PC-9 (cell line): ENCODE data around the gene BACH1. TPM values are rescaled to one million over a fixed set of nuclear protein-coding genes. Genes with fewer than 3 reads are reported as not detected.

Experiments
- BruUV-seq: library from RNA; stranded (reverse); fragments of 400-500 nt; replicated peaks from 2 replicates; lab custom pipeline; 2021; lab: Mats Ljungman, UMichigan
- CTCF ChIA-PET: fragments of 300-600 bp; sonication (Branson Sonifier 250); formaldehyde crosslinking; loops from one replicate; lab custom pipeline; 2022; ENCODE audit warnings: antibody characterized with exemption; lab: Charles Lee
- POLR2A ChIA-PET: fragments of 300-600 bp; sonication (Branson Sonifier 250); formaldehyde crosslinking; loops from one replicate; lab custom pipeline; 2022; ENCODE audit warnings: antibody characterized with exemption; ENCODE audit not compliant: unreplicated experiment; lab: Charles Lee
- DNase-seq, 2 experiments: peaks; one replicate each; pipeline versions ENCODE4 v3.0.0 to v3.0.0-alpha.2; 2015 to 2022; ENCODE audit warnings: mixed read lengths in 1 of 2
- H2AFZ ChIP-seq: fragments of 200-600 bp; sonication (generic); 2 replicates; pipeline ENCODE4 v1.8.1; 2017; ENCODE audit warnings: antibody characterized with exemption
- H3F3A ChIP-seq: fragments of 200-600 bp; sonication (generic); 2 replicates; pipeline ENCODE4 v1.8.1; 2017; ENCODE audit warnings: antibody characterized with exemption, mild to moderate bottlenecking, low read depth; ENCODE audit not compliant: insufficient read depth
- H3K27ac ChIP-seq: fragments of 200-600 bp; sonication (generic); 2 replicates; pipeline ENCODE4 v1.6.1; 2016; ENCODE audit warnings: mixed run types
- H3K27me3 ChIP-seq: fragments of 200-600 bp; sonication (generic); 2 replicates; pipeline ENCODE4 v1.6.1; 2016; ENCODE audit warnings: low read depth, mixed run types; ENCODE audit not compliant: insufficient read depth
- H3K36me3 ChIP-seq: fragments of 200-600 bp; sonication (generic); 2 replicates; pipeline ENCODE4 v1.6.1; 2016; ENCODE audit warnings: low read depth, mixed run types
- H3K4me1 ChIP-seq: fragments of 200-600 bp; sonication (generic); replicated peaks from 2 replicates; pipeline ENCODE4 v1.6.1; 2016; ENCODE audit warnings: mixed run types; ENCODE audit not compliant: insufficient read depth
- H3K4me2 ChIP-seq: fragments of 200-600 bp; sonication (generic); 2 replicates; pipeline ENCODE4 v1.6.1; 2017; ENCODE audit warnings: mixed run types
- H3K4me3 ChIP-seq: fragments of 200-600 bp; sonication (generic); 2 replicates; pipeline ENCODE4 v1.6.1; 2016; ENCODE audit warnings: mixed run types
- H3K79me2 ChIP-seq: fragments of 200-600 bp; sonication (generic); 2 replicates; pipeline ENCODE4 v1.6.1; 2017; ENCODE audit warnings: low read depth, mixed run types
- H3K9me2 ChIP-seq: fragments of 200-600 bp; sonication (generic); 2 replicates; pipeline ENCODE4 v1.8.1; 2017; ENCODE audit warnings: mild to moderate bottlenecking; ENCODE audit not compliant: insufficient read depth
- H3K9me3 ChIP-seq: fragments of 200-600 bp; sonication (generic); 2 replicates; pipeline ENCODE4 v1.8.1; 2016; ENCODE audit warnings: low read depth; ENCODE audit not compliant: insufficient read depth
- H4K20me1 ChIP-seq: fragments of 200-600 bp; sonication (generic); 2 replicates; pipeline ENCODE4 v1.8.1; 2017; ENCODE audit not compliant: insufficient read depth
- CTCF ChIP-seq: fragments of 200-600 bp; sonication (generic); conservative IDR thresholded peaks from 2 replicates; pipeline ENCODE4 v1.6.1; 2017; ENCODE audit warnings: mixed run types, antibody characterized with exemption, mild to moderate bottlenecking, moderate library complexity
- EZH2 ChIP-seq: fragments of 200-600 bp; sonication (generic); IDR thresholded peaks from 2 replicates; pipeline ENCODE4 v1.8.0; 2017; ENCODE audit warnings: antibody characterized with exemption, low read depth
- intact Hi-C: fragments of 100-400 bp; cut with micrococcal nuclease; formaldehyde crosslinking; loops from one replicate; pipeline ENCODE4 v1.10.0; 2022; ENCODE audit not compliant: unreplicated experiment
- total RNA-seq: library from RNA; stranded (reverse); gene quantifications from 2 replicates; pipeline ENCODE4 v1.2.3, GENCODE V29; 2021

The BACH1 gene
- total RNA-seq, 1 experiment from 2014 or later, result 39.9 TPM

GRCh38 chr21:29315131-29315749 is 16.5 kb downstream of the BACH1 start:
- no peak overlapping the region for H2AFZ ChIP-seq
- 0 out of 2 replicates have a peak, but pooled peaks cover 7% of the 10 kb centered on the region for H3K4me1 ChIP-seq
- no peak for DNase-seq
- no peak overlapping the region for H3K4me2 ChIP-seq
- peaks cover 59% of the 10 kb centered on the region for H4K20me1 ChIP-seq
- no peaks in the 10 kb centered on the region; the same call in 1 of the 2 replicates for H3F3A ChIP-seq
- no peak overlapping the region for H3K4me3 ChIP-seq
- BruUV-seq, result no TSS peak
- H3K27me3 ChIP-seq, result no peaks in the 10 kb centered on the region
- CTCF ChIA-PET, result no interaction called here
- peaks cover 100% of the 10 kb centered on the region for H3K79me2 ChIP-seq
- H3K9me2 ChIP-seq, result no peaks in the 10 kb centered on the region
- POLR2A ChIA-PET, result no interaction called here
- peak overlapping the region; percentile 12; the same call in 1 of the 2 replicates for H3K27ac ChIP-seq
- H3K36me3 ChIP-seq, result peaks cover 15% of the 10 kb centered on the region; the same call in 1 of the 2 replicates
- H3K9me3 ChIP-seq, result no peaks in the 10 kb centered on the region
- TF ChIP-seq CTCF (no peak), EZH2 (no peak)
- intact Hi-C loops, result no loop called here

GRCh38 chr21:29316029-29316742 is 17.5 kb downstream of the BACH1 start:
- ChIA-PET CTCF (no interaction called here), POLR2A (no interaction called here)
- Histone ChIP-seq H3K27me3 (no peaks in the 10 kb centered on the region), H3K4me2 (no peak overlapping the region), H3K9me3 (no peaks in the 10 kb centered on the region), H3K36me3 (peaks cover 20% of the 10 kb centered on the region), H2AFZ (no peak overlapping the region), H3K4me3 (no peak overlapping the region), H3K9me2 (no peaks in the 10 kb centered on the region), H3K79me2 (peaks cover 99% of the 10 kb centered on the region), H4K20me1 (peaks cover 53% of the 10 kb centered on the region), H3K4me1 (0 out of 2 replicates have a peak, but pooled peaks cover 7% of the 10 kb centered on the region), H3K27ac (0 out of 2 replicates have a peak overlapping the region, but pooled peaks have one; percentile 10), H3F3A (no peaks in the 10 kb centered on the region; the same call in 1 of the 2 replicates)
- no TSS peak for BruUV-seq
- no peak for DNase-seq
- TF ChIP-seq CTCF, result no peak
- no peak for TF ChIP-seq EZH2
- intact Hi-C loops, result no loop called here

GRCh38 chr21:29316806-29317205 is 18.1 kb downstream of the BACH1 start:
- Histone ChIP-seq H3K4me3 (no peak overlapping the region), H3K27me3 (no peaks in the 10 kb centered on the region), H3K9me3 (no peaks in the 10 kb centered on the region), H3K9me2 (no peaks in the 10 kb centered on the region), H3K4me2 (no peak overlapping the region), H4K20me1 (peaks cover 47% of the 10 kb centered on the region), H3K27ac (no peak overlapping the region), H3K36me3 (peaks cover 18% of the 10 kb centered on the region), H2AFZ (no peak overlapping the region), H3F3A (no peaks in the 10 kb centered on the region; the same call in 1 of the 2 replicates), H3K79me2 (peaks cover 99% of the 10 kb centered on the region), H3K4me1 (0 out of 2 replicates have a peak, but pooled peaks cover 7% of the 10 kb centered on the region)
- CTCF ChIA-PET, result no interaction called here
- BruUV-seq, result no TSS peak
- POLR2A ChIA-PET, result no interaction called here
- DNase-seq, result no peak
- no peak for TF ChIP-seq EZH2
- no peak for TF ChIP-seq CTCF
- intact Hi-C loops, result no loop called here
